ENCODE results near the gene TEAD1.

Gene TEAD1

GRCh38 chr11:12673924-12674570, at the start of gene TEAD1:
Gene TEAD1, plus strand, starts transcription at chr11:12674421.
- peak; percentile 92 for DNase-seq

DNA sequence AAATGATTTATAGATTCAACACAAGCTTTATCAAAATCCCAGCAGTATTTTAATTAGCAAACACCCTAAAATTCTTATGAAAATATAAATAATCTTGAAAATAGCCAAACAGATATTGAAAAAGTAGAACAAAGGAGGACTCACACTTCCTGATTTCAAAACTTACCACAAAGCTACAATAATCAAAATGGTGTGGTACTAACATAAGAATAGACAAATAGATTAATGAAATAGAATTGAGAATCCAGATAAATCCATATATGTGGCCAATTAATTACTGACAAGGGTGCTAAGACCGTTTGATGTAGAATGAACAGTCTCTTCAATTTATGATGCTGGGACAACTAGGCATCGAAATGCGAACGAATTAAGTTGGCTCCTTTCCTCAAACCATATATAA, 49.6 kb upstream of the TEAD1 start:
- DNase-seq = no peak

GRCh38 chr11:12625438-12626071, 48.7 kb upstream of the TEAD1 start:
- no peak for DNase-seq

- no peak for DNase-seq
Observed at GRCh38 chr11:12626616-12627015, 47.6 kb upstream of the TEAD1 start.

DNA sequence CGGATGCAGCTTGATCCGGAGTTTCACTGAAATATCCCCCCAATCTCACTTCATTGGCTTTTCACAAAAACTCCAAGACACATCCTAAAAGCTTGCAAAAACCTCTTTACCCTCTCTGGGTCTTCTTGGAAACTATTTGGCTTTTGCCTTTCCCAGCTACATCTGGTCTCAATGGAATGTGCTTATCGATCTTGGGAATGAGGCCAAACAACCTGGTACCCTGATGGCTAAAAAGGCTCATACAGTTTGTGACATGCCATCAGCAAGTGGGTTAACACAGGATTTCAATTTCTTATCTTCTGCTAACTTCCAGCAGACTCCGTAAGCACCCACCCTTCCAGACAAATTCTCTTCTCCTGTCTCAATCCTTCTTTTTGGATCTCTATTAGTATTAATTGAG, 45.9 kb upstream of the TEAD1 start:
- no peak for DNase-seq

GRCh38 chr11:12629601-12630313, 44.5 kb upstream of the TEAD1 start:
- no peak for DNase-seq

DNA sequence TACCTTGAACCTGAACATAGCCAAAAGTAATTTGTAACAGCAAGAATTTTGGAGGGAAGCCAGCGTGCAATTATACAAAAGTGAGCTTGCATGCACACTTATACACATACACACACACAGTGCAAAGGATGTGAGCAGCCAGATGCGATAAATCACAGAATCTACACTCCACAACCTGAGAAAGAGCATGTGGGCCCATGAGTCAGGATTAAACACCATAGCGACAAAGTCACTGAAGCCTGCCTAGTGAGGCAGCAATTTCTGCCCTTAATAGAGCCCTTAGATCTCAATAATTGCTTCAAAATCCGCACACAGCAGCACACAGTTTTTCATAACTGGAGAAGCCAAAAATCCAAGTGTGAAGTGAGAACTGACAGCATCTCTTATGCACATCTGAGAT, 42.6 kb upstream of the TEAD1 start:
- no peak for DNase-seq

DNA sequence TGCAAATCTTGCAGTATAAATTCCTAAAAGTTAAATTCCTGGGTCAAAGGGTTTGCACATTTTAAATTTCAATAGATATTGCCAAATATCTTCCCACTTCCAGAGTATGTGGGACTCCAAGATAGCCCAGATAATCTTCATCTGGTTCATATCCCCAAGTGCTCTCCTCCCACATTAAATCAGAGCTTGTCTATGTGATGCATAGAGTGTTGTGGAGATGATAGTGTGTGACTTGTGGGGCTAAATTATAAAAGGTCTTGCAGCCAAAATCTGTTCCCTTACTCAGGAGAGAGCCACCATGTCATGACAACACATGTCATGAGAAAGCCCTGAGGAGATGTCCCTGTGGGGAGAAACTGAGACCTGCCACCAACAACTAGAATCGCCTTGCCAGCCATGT, 39.9 kb upstream of the TEAD1 start:
- no peak for DNase-seq

DNA sequence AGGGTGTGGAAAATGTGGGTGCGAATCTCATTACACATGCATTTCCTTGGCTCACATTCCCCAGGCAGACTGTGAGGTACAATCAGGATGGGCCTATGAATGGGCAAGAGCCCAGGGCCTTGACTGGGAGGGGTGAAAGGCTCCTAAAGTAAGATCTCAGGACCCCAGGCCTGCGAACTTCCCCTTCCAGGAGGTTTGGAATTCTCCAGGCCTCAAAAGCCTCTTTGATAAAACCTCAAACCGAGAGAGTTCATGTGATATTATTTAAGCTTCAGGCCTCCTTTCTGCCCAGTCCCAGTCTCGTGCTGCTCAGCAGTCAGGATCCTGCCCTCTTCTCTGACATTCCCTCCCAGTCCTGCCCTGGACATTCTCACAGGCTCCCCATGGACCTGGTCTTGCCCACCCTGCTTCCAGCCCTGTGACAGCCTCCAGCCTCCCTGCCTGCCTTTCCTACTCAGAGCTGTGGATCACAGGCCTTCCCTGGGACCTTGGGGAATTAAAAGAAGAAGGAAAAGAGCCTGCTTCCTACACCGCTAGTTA, 37.3 kb upstream of the TEAD1 start:
- DNase-seq = no peak

GRCh38 chr11:12639388-12639787, 34.8 kb upstream of the TEAD1 start:
- no peak for DNase-seq

DNA sequence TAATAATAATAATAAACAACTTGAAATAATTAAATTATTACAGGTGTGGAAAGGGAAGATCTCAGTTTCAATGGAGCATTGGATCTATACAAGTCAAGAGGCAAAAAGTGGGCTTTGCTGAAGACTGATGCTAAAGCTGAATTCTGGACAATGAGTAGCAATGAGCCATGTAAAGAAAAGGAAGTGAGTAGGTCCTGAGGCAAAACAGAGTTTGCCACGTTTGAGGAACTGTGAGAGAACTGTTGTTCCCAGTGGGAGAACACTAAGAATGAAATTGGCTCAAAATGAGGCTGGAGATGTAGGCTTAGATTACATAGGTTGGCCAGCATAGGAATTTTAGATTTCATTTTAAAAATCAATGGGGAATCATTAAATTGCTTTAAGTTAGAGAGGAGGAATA, 33.9 kb upstream of the TEAD1 start:
- no peak for DNase-seq

- DNase-seq = no peak
Observed at GRCh38 chr11:12640926-12641849, 33.0 kb upstream of the TEAD1 start.

GRCh38 chr11:12642040-12642439, 32.2 kb upstream of the TEAD1 start:
- no peak for DNase-seq

GRCh38 chr11:12642806-12643428, 31.3 kb upstream of the TEAD1 start:
- DNase-seq = no peak

DNA sequence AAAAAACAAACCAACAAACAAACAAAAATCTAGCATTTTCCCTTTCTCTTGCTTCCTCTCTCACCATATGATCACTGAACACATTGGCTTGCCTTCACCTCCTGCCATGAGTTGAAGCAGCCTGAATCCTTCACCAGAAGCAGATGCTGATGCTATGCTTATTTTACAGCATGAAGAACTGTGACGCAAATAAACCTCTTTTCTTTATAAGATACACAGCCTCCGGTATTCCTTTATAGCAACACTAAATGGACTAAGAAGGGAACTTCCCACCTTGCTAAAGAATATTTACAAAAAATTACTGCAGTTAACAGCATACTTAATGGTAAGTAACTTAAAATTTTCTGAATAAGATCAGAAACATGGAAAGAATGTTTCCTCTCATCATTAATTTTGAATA, 27.7 kb upstream of the TEAD1 start:
- no peak for DNase-seq

- no peak for DNase-seq
Observed at GRCh38 chr11:12653729-12654128, 20.5 kb upstream of the TEAD1 start.

DNA sequence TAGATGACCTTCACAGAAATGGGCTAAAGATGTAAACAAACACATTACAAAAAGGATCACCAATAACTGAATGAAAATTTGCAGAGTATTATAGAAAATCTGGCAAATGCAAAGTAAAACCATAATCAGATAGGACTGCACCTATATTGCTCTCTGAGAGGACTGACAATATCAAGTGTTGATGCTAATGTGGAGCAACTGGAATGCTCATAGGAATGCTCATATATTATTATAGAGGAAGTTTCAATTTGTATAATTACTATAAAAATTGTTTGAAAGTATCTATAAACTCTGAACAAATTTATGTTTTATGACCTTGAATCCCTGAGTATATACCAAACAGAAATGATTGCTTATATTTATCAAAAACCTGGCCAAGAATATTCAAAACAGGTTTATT, 18.4 kb upstream of the TEAD1 start:
- no peak for DNase-seq

- no peak for DNase-seq
Observed at GRCh38 chr11:12657336-12657735, 16.9 kb upstream of the TEAD1 start.

DNA sequence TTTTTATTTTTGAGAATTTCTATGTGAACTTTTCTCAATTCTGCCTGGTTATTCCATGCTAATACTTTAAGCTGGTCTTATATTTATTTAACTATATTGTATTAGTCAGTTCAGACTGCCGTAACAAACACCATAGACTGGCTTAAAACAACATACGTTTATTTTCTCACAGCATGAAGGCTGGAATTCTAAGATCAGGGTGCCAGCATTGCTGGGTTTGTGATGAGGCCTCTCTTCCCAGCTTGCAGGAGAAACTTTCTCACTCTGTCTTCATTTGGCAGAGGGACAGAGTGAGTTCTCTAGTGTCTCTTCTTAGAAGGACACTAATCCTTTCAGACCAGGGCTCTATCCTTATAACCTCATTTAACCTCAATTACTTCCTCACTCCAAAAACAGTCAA, 16.2 kb upstream of the TEAD1 start:
- no peak for DNase-seq

- DNase-seq = no peak
Observed at GRCh38 chr11:12662101-12662689, 12.0 kb upstream of the TEAD1 start.

- DNase-seq = no peak
Observed at GRCh38 chr11:12664385-12664784, 9.8 kb upstream of the TEAD1 start.

GRCh38 chr11:12666915-12667314, 7.3 kb upstream of the TEAD1 start:
- DNase-seq = no peak

Measured in stimulated activated CD8-positive, alpha-beta memory T cell treated with anti-CD3 and anti-CD28 coated beads, Interleukin-4, amount 100 ng/mL, for 48 hours (primary cell).